Spleen (tissue), 11 donors: ENCODE data around the gene ZNF648. TPM values are rescaled to one million over a fixed set of nuclear protein-coding genes. Genes with fewer than 3 reads are reported as not detected.

Experiments
- DNase-seq: peaks from one replicate; pipeline ENCODE4 v3.0.0-alpha.2; 2020
- H3K27ac ChIP-seq, 8 donors: fragments of 200-600 bp; sonication (generic) in 7 of 8; 1 replicate in 4 of 8; 2 replicates in 4 of 8; pipeline versions ENCODE4 v1.5.0 to v1.8.0; 2016 to 2021; ENCODE audit warnings: inconsistent platforms in 4 of 8, mild to moderate bottlenecking in 4 of 8, moderate library complexity in 1 of 8
- H3K27me3 ChIP-seq, 7 donors: fragments of 200-600 bp; sonication (generic) in 6 of 7; replicated peaks in 1 of 7; 1 replicate in 4 of 7; 2 replicates in 3 of 7; pipeline versions ENCODE4 v1.5.0 to v1.8.0; 2016 to 2021; ENCODE audit warnings: inconsistent platforms in 3 of 7, mild to moderate bottlenecking in 1 of 7
- H3K36me3 ChIP-seq, 6 donors: fragments of 200-600 bp; sonication (generic) in 5 of 6; 1 replicate in 4 of 6; 2 replicates in 2 of 6; pipeline versions ENCODE4 v1.5.0 to v1.8.0; 2016 to 2021; ENCODE audit warnings: inconsistent platforms in 2 of 6
- H3K4me1 ChIP-seq, 6 donors: fragments of 200-600 bp; sonication (generic) in 5 of 6; 1 replicate in 3 of 6; 2 replicates in 3 of 6; pipeline versions ENCODE4 v1.5.0 to v1.8.0; 2016 to 2021; ENCODE audit warnings: inconsistent platforms in 3 of 6
- H3K4me3 ChIP-seq, 8 donors: fragments of 200-600 bp; sonication (generic) in 7 of 8; 1 replicate in 4 of 8; 2 replicates in 4 of 8; pipeline versions ENCODE4 v1.5.0 to v1.8.0; 2016 to 2021; ENCODE audit warnings: inconsistent platforms in 4 of 8, mild to moderate bottlenecking in 4 of 8, moderate library complexity in 2 of 8
- H3K9me3 ChIP-seq, 8 donors: fragments of 200-600 bp; sonication (generic) in 7 of 8; 1 replicate in 4 of 8; 2 replicates in 4 of 8; pipeline versions ENCODE4 v1.5.0 to v1.8.0; 2016 to 2021; ENCODE audit warnings: inconsistent platforms in 4 of 8
- POLR2A ChIP-seq, 3 donors: fragments of 450-650 bp; IDR thresholded peaks; one replicate each; pipeline ENCODE4 v1.5.1; 2017; ENCODE audit warnings: antibody characterized with exemption in 3 of 3, mild to moderate bottlenecking in 1 of 3
- POLR2AphosphoS5 ChIP-seq, 3 donors: sonication (generic); formaldehyde crosslinking; IDR thresholded peaks; one replicate each; pipeline ENCODE4 v1.5.1; 2017; ENCODE audit warnings: antibody characterized with exemption in 3 of 3
- WGBS, 5 donors: extraction: QIAGEN DNeasy Blood & Tissue Kit in 3 of 5; methylation state at CpG; one replicate each; pipeline versions ENCODE4 v1.1.5 to v1.1.7; 2013 to 2018; 5-methylcytosine and 5-hydroxymethylcytosine counted together
- intact Hi-C: fragments of 100-400 bp; cut with DNase I; formaldehyde crosslinking; loops from one replicate; pipeline ENCODE4 v1.15.0; 2023; ENCODE audit warnings: low total_unique reads
- polyA plus RNA-seq, 3 donors: library from polyadenylated mRNA; stranded (reverse); fragments of 200-250 nt; gene quantifications; one replicate each; pipeline ENCODE4 v1.2.1, GENCODE V29; 2013
- total RNA-seq, 7 donors: library from RNA; depleted of rRNA in 3 of 7; stranded (reverse); fragments of >200 nt in 3 of 7; fragmentation: NEBNext Ultra II Directional in 4 of 7; extraction: Animal tissue kit (Norgen Biotek cat#: 25700) in 4 of 7; gene quantifications; one replicate each; pipeline versions ENCODE4 v1.1.0 to v1.2.1, GENCODE V29; 2016 to 2021
- TF ChIP-seq, protein P1 (sequence below), 11 experiments: fragments of 200-600 bp in 7 of 11; fragments of 450-650 bp in 4 of 11; sonication (generic) in 4 of 11; IDR thresholded peaks in 8 of 11; conservative IDR thresholded peaks in 3 of 11; 1 replicate in 7 of 11; 2 replicates in 4 of 11; pipeline versions ENCODE4 v1.4.0 to v1.8.0; 2016 to 2021; ENCODE audit warnings: antibody characterized with exemption in 11 of 11, inconsistent platforms in 4 of 11, mild to moderate bottlenecking in 1 of 11
- donor health status: healthy with polysubstance abuse.
- donor health status: DM: no; HTN: no; CAD: no; lungs with moderate emphysema.
- donor health status: DM: no; HTN: no; CAD: no.
- donor health status: Bipolar disorder and iron deficiency.
- donor health status: healthy.
- donor health status: DM: no; HTN: no; CAD: no.
- donor health status: DM: yes; HTN: yes; CAD: no.

ZNF648 gene
- total and polyA plus RNA-seq, 10 donors, result 0.26 TPM; not detected in 9

DNA sequence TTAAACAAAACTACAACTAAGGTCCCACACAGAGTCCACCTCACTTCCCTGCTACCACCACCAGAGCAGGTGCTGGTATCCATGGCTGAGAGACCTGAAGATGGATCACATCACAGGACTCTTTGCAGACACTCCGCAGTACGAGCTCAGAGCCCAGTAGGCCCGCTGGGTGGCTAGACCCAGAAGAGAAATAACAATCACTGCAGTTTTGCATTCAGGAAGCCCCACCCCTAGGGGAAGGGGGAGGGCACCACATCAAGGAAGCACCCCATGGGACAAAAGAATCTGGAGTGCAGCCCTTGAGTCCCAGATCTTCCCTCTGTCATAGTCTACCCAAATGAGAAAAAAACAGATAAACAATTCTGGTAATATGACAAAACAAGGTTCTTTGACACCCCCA lies 56.9 kb downstream of the ZNF648 start:
- no peak for TF ChIP-seq POLR2AphosphoS5 (IDR thresholded peaks at IDR 0.05)
- TF ChIP-seq, protein P1, sequence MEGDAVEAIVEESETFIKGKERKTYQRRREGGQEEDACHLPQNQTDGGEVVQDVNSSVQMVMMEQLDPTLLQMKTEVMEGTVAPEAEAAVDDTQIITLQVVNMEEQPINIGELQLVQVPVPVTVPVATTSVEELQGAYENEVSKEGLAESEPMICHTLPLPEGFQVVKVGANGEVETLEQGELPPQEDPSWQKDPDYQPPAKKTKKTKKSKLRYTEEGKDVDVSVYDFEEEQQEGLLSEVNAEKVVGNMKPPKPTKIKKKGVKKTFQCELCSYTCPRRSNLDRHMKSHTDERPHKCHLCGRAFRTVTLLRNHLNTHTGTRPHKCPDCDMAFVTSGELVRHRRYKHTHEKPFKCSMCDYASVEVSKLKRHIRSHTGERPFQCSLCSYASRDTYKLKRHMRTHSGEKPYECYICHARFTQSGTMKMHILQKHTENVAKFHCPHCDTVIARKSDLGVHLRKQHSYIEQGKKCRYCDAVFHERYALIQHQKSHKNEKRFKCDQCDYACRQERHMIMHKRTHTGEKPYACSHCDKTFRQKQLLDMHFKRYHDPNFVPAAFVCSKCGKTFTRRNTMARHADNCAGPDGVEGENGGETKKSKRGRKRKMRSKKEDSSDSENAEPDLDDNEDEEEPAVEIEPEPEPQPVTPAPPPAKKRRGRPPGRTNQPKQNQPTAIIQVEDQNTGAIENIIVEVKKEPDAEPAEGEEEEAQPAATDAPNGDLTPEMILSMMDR (IDR thresholded peaks at IDR 0.05 in 8 of 11, conservative IDR thresholded peaks at IDR 0.05 in 3 of 11), result no peak
- no peak for TF ChIP-seq POLR2A (IDR thresholded peaks at IDR 0.05)
- intact Hi-C loops, result no loop called here
- no peaks in the 10 kb centered on the region for H3K36me3 ChIP-seq
- DNase-seq, result no peak
- no peaks in the 10 kb centered on the region for H3K4me1 ChIP-seq
- no peaks in the 10 kb centered on the region for H3K27me3 ChIP-seq
- H3K27ac ChIP-seq, result no peak overlapping the region
- 83 to 93% (median 90%) methylated on average over 3 of the region's 3 CpGs for WGBS, 5 donors
- no peak overlapping the region for H3K4me3 ChIP-seq
- peaks cover 0 to 34% (median 13%) of the 10 kb centered on the region in 8 donors for H3K9me3 ChIP-seq
